NCI-H1694 treated with DMSO at 0.1 percent for 48 hours (cell line): ENCODE measurements around the gene UNC5CL.

ENCODE experiments used
- DNase-seq: peaks from one replicate; lab custom pipeline; 2025; lab: John Stamatoyannopoulos, UW

The UNC5CL gene

DNA sequence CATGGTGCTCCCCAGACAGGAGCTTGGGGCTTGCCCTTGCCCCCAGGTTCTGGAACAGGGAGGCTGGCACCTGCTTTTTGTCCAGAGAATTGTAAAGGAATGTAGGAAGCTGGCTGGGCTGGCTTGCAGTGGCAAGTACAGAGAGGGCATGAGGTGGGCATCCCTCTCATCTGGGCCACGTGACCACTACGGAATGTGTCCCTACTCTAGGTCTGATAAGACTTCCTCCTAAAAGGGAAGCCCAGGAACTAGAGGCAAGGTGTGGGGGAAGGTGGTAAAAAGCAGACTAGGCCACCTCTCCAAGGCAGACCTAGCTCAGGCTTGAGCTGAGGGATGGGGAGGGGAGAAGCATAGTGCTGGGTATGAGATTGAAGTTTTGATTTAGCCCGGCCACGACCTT lies 38.8 kb downstream of the UNC5CL start:
- no peak for DNase-seq

- DNase-seq, result no peak
These were observed 39.5 kb downstream of the UNC5CL start for GRCh38 chr6:40999569-40999968.

- no peak for DNase-seq
These were observed 40.4 kb downstream of the UNC5CL start for GRCh38 chr6:40998661-40999060.

GRCh38 chr6:40997234-40997957 lies 41.6 kb downstream of the UNC5CL start:
- no peak for DNase-seq

DNA sequence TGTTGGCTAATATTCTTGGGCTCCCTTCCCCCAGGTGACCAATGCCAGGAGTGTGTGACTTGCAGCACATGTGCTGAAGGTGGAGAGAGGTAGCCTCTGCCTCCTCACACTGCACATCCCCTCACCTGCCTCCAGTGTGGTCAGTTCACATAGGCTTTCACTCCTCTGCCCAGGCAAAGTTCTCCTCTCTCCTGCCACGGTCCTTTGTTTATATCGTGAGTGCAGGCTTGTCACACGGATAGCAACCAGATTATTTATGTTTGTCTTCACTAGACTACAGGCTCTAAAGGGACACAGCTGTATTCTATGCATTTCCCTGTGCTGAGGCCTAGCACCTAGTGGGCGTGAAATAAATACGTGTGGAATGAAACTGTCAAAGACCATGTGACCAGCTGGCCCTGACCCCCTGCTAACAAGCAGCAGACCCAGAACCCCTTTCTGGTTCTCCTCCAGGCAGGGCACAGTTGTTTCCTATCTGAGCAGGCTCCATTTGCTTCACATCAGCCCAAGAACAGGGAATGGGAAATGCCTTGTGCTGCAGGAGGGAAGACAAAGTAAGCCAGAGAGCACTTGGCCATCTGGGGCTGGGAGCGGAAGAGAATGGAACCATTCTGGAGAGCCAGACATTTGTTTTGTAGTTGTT lies 42.3 kb downstream of the UNC5CL start:
- DNase-seq, result no peak

- DNase-seq, result no peak
These were observed 46.3 kb downstream of the UNC5CL start for GRCh38 chr6:40992746-40993145.

DNA sequence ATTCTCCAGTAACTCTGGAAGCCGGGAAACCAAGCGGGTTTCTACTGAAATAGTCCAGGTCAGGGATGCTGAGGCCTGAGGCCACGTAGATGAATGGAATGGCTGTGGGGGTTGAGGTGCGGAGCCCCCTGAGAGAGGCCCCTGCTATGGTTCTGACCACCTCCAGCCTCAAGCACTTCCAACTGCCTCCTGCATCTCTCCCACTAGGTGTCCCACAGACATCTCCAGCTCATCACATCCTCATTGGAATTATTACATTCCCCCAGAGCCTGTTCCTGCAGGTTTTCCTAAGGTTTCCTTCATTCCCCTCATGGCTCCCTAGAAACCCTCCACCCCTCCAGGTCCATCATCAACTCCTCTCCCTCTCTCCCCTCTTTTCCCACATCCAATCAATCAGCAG lies 48.7 kb downstream of the UNC5CL start:
- no peak for DNase-seq

DNA sequence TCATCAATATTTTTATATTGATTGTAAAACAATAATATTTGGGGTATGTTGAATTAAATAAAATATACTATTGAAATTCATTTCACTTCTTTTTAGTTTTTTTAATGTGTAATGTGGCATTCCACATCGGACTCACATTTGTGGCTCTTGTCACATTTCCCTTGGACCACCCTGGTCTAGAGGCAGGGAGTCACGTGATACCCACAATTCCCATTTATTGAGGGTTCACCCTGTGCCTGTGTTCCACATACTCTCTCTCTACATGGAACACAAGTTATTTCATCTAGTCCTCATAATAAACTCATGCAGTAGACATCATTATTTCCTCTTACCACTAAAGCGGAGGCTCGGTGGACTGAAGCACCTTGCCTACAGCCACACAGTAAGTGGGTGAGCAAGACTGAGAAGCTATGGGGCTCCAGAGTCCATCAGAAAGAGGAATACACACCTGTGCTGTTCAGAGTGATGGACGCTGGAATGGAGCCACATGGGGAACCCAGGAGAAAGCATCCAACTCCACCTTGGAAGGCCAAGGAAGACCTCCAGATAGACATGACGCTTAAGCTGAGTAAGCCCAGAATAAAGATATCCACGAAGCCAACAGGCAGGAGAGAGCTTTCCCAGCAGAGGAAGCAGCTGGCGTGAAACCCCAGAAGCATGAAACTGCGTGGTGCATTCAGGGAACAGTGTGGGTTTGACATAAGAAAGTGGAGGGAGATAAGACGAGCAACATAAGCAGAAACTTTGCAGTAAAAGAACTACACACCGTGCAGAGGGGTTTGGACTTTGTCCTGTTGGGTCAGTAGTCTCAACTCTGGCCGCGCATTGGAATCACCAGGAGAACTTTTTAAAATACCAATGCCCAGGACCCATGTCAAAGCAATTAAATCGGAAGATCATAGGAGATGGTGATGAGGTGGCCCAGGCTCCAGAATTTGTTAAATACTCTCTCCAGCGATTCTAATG lies 49.5 kb downstream of the UNC5CL start:
- no peak for DNase-seq

GRCh38 chr6:40988634-40989033 lies 50.4 kb downstream of the UNC5CL start:
- DNase-seq, result no peak

DNA sequence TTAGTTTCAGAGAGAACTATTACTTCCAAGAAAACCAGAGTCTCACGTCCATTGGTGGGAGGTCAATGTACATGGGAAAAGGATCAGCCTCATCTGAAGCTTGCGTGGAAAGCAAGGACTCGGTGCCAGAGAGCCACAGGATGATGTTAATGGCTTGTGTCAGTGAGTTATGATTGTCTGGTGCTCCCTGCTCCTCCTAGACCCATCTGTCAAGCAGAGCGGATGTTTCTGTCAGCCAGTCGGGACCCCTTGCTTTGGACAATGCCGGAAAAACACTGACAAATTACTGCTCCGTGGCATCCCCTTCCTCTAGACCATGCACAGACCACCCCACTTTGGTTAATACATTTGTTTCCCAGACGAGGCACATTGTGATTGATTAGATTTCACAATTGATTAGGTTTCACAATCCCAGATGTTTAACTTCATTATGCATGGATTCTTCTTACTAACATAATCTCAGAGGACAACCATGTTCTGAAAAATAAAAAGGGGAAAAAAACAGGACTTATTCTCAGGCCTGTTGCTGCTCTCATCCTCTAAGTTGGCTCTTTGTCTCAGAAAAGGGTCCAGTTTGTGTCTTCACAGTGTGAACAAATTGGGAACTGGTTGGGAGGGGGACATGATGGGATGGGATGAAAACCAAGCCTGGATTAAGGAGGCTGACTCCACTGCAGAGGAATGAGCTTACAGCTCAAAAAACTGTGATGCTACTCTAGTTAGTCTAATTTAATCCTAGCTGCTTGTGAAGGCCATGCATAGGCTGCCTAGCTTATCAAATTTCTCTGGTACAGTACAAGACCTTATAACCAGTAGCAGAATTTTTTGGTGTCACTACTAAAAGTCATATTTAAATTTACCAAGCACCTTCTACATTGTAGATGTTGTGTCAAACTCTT lies 51.9 kb downstream of the UNC5CL start:
- DNase-seq, result no peak

GRCh38 chr6:40986364-40986763 lies 52.7 kb downstream of the UNC5CL start:
- no peak for DNase-seq

DNA sequence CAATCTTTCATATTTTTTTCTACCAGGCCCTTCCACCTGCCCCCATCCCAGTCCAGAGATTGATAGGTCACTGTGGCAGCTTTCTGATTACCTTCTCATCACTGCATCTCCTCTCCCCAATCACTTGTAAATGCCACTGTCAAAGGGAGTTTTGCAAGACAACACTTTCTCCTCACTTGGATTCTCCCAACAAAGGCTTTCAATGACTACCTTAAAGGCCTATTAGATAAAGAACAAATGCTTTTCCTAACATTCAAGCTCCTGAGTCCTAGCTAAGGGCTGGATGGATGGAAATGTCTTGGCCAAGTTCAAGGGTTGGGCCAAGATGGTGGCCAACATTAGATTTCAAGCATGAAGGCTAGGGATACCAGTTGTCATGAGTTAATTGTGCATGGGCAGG lies 55.3 kb downstream of the UNC5CL start:
- no peak for DNase-seq

- DNase-seq, result no peak
These were observed 56.1 kb downstream of the UNC5CL start for GRCh38 chr6:40982917-40983316.

DNA sequence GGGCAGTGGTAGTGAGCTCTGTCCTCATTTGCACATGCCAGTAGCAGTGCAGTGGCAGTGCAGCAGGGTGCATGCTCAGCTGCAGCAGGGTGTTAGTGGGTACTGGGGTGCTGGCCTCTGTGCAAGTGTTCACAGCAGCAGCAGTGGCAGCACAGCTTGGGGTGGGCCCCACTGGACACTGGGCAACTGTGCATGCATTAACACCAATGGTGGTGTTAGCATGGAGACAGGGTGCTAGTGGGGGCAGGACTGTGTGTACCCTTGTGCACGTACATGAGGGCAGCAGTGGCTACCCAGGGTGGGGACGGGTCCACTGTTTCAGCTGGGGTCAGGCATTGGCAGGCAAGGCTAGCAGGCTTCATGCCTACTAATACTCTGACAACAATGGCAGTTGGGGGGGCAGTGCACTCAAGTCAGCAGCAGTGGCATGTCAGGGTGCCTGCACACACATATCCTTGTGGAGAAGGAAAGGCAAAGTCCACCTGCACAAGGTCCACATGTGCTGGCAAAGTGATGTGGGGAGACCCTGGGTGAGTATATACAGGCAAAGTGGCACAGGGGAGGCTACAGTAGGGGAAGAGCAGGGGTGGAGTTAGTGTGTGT lies 60.2 kb downstream of the UNC5CL start:
- DNase-seq, result no peak

- DNase-seq, result no peak
These were observed 61.3 kb downstream of the UNC5CL start for GRCh38 chr6:40977695-40978094.

- no peak for DNase-seq
These were observed 61.9 kb downstream of the UNC5CL start for GRCh38 chr6:40977085-40977484.
